ENCODE data around the gene GPR22. TPM values are rescaled to one million over a fixed set of nuclear protein-coding genes. Genes with fewer than 3 reads are reported as not detected.

Gene GPR22
- total RNA-seq, 1 experiment from 2014 or later = not detected

DNA sequence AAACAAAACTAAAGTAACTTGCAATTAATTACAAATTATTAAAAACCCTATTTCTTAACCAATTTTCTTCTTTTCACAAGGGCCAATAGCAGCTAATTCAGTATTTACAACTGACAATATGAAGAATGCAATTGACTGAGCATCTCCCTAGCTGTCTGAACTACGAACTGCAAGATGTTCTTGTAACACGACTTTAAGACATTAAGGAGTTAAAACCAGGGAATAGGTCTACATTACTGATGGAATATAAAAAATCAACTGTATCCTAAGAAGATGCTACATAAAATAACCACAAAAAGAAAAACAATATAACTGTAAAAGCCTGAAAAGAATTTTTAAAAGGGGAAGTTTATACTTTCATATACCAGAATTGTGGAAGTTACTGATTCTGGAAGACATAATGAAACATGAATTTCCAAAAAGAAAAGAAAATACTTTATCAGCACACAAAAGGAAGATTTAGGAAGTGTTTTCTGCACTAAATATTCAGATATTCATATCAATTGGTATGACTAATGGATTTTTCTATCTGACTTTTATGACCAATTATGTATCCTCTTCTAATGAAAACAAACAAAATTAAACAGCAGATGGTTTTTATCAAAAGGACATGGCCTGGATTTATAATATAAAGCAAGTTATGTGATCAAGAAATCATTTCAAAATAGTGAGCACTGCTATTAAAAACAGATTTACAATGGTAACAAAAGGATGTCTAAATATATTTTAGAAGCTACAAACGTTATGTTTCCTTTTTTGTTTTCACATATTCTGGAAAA, 1.6 kb downstream of the GPR22 start:
- ATAC-seq (no peak), DNase-seq (ENCODE audit: low read depth, low spot score) (no peak)
- CTCF ChIA-PET = no interaction called here
- intact Hi-C loops (cut with micrococcal nuclease; ENCODE audit: unreplicated experiment) (no loop called here), in situ Hi-C loops (cut with HindIII; ENCODE audit: low pct_unique_long_range_greater_than_20kb, low sequenced_read_pairs) (no loop called here)
- POLR2A ChIA-PET = no interaction called here
- H3K4me3 ChIP-seq (ENCODE audit: low read depth in 2 of 2, low read length in 2 of 2) = no peak overlapping the region
- TF ChIP-seq, protein P1, sequence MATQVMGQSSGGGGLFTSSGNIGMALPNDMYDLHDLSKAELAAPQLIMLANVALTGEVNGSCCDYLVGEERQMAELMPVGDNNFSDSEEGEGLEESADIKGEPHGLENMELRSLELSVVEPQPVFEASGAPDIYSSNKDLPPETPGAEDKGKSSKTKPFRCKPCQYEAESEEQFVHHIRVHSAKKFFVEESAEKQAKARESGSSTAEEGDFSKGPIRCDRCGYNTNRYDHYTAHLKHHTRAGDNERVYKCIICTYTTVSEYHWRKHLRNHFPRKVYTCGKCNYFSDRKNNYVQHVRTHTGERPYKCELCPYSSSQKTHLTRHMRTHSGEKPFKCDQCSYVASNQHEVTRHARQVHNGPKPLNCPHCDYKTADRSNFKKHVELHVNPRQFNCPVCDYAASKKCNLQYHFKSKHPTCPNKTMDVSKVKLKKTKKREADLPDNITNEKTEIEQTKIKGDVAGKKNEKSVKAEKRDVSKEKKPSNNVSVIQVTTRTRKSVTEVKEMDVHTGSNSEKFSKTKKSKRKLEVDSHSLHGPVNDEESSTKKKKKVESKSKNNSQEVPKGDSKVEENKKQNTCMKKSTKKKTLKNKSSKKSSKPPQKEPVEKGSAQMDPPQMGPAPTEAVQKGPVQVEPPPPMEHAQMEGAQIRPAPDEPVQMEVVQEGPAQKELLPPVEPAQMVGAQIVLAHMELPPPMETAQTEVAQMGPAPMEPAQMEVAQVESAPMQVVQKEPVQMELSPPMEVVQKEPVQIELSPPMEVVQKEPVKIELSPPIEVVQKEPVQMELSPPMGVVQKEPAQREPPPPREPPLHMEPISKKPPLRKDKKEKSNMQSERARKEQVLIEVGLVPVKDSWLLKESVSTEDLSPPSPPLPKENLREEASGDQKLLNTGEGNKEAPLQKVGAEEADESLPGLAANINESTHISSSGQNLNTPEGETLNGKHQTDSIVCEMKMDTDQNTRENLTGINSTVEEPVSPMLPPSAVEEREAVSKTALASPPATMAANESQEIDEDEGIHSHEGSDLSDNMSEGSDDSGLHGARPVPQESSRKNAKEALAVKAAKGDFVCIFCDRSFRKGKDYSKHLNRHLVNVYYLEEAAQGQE (IDR thresholded peaks at IDR 0.05; ENCODE audit: insufficient read depth in 1 of 2, low read depth in 2 of 2, low read length in 1 of 2) = no peak
- TF ChIP-seq SIN3A (IDR thresholded peaks at IDR 0.05; ENCODE audit: borderline replicate concordance, insufficient read depth, low read depth, low read length) (no peak), POLR2AphosphoS5 (IDR thresholded peaks at IDR 0.05; ENCODE audit: low read depth, low read length) (no peak), TCF7L2 (IDR thresholded peaks at IDR 0.05; ENCODE audit: low read depth, low read length) (no peak)
- TF ChIP-seq, protein P2, sequence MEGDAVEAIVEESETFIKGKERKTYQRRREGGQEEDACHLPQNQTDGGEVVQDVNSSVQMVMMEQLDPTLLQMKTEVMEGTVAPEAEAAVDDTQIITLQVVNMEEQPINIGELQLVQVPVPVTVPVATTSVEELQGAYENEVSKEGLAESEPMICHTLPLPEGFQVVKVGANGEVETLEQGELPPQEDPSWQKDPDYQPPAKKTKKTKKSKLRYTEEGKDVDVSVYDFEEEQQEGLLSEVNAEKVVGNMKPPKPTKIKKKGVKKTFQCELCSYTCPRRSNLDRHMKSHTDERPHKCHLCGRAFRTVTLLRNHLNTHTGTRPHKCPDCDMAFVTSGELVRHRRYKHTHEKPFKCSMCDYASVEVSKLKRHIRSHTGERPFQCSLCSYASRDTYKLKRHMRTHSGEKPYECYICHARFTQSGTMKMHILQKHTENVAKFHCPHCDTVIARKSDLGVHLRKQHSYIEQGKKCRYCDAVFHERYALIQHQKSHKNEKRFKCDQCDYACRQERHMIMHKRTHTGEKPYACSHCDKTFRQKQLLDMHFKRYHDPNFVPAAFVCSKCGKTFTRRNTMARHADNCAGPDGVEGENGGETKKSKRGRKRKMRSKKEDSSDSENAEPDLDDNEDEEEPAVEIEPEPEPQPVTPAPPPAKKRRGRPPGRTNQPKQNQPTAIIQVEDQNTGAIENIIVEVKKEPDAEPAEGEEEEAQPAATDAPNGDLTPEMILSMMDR (IDR thresholded peaks at IDR 0.05) = no peak
- no peaks in the 10 kb centered on the region for H3K27me3 ChIP-seq (ENCODE audit: control insufficient read depth, insufficient read depth, low read length)
- no peaks in the 10 kb centered on the region for H3K4me1 ChIP-seq (ENCODE audit: control insufficient read depth, insufficient read depth, low read length)
- no peaks in the 10 kb centered on the region for H3K36me3 ChIP-seq (ENCODE audit: control insufficient read depth, insufficient read depth, low read length)
- no peaks in the 10 kb centered on the region for H3K9me3 ChIP-seq (ENCODE audit: control insufficient read depth, insufficient read depth, low read depth, low read length)
- BruUV-seq (replicated peaks) = no TSS peak
- H3K27ac ChIP-seq (ENCODE audit: low read length) = no peak overlapping the region

DNA sequence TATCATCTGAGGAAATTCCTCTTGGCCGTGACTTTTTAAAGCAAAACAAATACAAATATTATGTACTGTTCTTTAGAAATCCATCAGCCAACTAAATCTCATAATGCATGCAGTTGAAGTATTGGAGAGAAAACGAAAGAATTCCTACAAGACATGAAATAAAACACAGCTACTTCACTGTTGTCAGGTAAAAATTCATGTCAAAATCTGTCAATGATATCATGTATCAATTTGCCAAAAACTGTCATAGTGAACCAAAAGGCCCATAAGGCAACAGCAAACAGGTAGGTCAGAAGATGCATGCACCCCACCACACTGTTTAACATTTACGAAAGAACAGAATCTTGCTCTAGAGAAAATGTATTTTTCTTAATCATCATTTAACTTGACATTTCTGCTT, 2.3 kb downstream of the GPR22 start:
- Histone ChIP-seq H3K36me3 (ENCODE audit: control insufficient read depth, insufficient read depth, low read length) (no peaks in the 10 kb centered on the region), H3K4me3 (ENCODE audit: low read depth in 2 of 2, low read length in 2 of 2) (no peak overlapping the region), H3K27ac (ENCODE audit: low read length) (no peak overlapping the region), H3K27me3 (ENCODE audit: control insufficient read depth, insufficient read depth, low read length) (no peaks in the 10 kb centered on the region), H3K4me1 (ENCODE audit: control insufficient read depth, insufficient read depth, low read length) (no peaks in the 10 kb centered on the region), H3K9me3 (ENCODE audit: control insufficient read depth, insufficient read depth, low read depth, low read length) (no peaks in the 10 kb centered on the region)
- in situ Hi-C loops (cut with HindIII; ENCODE audit: low pct_unique_long_range_greater_than_20kb, low sequenced_read_pairs) (no loop called here), intact Hi-C loops (cut with micrococcal nuclease; ENCODE audit: unreplicated experiment) (no loop called here)
- ATAC-seq (no peak), DNase-seq (ENCODE audit: low read depth, low spot score) (no peak)
- BruUV-seq (replicated peaks) = no TSS peak
- POLR2A ChIA-PET = no interaction called here
- TF ChIP-seq, protein P2 (IDR thresholded peaks at IDR 0.05) = no peak
- TF ChIP-seq, protein P1 (IDR thresholded peaks at IDR 0.05; ENCODE audit: insufficient read depth in 1 of 2, low read depth in 2 of 2, low read length in 1 of 2) = no peak
- TF ChIP-seq POLR2AphosphoS5 (IDR thresholded peaks at IDR 0.05; ENCODE audit: low read depth, low read length) (no peak), TCF7L2 (IDR thresholded peaks at IDR 0.05; ENCODE audit: low read depth, low read length) (no peak), SIN3A (IDR thresholded peaks at IDR 0.05; ENCODE audit: borderline replicate concordance, insufficient read depth, low read depth, low read length) (no peak)
- CTCF ChIA-PET = no interaction called here

All from Panc1 (cell line).